CD4-positive, alpha-beta T cell treated with Interleukin-4 for 1 hour (primary cell): Measurements from ENCODE around the gene HSCB.
"Not testable (repeated sequence)": the region's sequence is repeated elsewhere in the genome, so short reads cannot be mapped to it uniquely, and the experiment has no call there.

Source experiments
- DNase-seq, 2 donors: peaks; one replicate each; pipeline ENCODE4 v3.0.0-alpha.2; 2020 to 2022

Gene HSCB

DNA sequence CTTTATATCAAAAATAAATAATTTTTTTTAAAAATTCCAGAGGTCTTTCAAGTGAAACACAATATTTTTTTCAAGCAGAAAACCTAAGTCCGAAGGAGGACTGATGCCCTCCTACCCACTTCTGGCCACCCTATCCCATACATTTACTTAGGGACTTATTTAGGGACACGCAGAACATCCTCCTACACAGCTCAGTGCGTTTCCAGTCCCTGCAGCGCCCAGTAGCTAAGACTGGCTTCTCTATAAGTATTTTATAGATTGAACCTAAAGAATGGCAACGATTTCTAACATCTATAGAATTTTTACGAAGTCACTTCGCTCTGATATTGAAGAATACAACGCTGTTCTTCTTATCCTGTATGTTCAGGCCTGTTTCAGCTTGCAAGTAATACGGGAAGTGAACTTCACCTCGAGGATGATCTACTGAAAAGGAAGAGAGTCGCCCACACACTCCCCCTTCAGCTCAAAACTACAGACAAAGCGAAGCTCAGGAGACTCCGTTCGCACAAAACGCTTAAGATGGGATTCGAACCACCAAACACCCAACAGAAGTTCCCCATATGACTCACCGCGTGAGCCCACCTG lies 547 bp upstream of the HSCB start:
- DNase-seq, result no peak

- DNase-seq, result no peak
These were observed 723 bp downstream of the HSCB start for GRCh38 chr22:28742562-28742962.

GRCh38 chr22:28743852-28744251 lies 2.0 kb downstream of the HSCB start:
- no peak for DNase-seq

DNA sequence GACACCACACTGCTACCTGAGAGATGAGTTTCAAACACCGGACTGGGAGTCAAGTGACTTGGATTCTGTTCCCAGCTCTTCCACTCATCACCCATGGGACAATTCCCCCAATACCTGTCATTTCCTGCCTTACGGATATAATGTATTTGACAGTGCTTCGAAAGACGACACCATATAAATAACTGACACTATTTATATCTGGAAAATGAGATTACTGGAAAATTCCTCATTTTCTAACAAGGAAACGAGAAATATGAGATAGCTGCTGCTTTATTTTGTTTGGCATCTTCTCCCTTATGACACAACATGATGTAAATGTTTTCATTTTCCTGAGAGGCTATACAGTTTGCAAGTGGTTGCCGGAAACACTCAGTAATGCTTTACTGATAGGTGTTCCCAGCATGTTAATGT lies 8.6 kb downstream of the HSCB start:
- DNase-seq, result no peak

DNA sequence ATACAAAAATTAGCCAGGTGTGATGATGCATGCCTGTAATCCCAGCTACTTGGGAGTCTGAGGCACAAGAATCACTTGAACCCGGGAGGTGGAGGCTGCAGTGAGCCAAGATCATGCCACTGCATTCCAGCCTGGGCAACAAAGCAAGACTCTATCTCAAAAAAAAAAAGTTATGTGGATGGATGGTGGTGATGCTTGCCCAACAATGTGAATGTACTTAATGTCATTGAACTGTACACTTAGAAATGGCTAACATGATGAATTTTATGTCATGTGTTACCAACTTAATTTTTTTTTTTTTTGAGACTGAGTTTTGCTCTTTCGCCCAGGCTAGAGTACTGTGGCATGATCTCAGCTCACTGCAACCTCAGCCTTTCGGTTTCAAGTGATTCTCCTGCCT lies 12.7 kb downstream of the HSCB start:
- not testable (repeated sequence) for DNase-seq

GRCh38 chr22:28759861-28760560 lies 18.2 kb downstream of the HSCB start:
- DNase-seq, result no peak

DNA sequence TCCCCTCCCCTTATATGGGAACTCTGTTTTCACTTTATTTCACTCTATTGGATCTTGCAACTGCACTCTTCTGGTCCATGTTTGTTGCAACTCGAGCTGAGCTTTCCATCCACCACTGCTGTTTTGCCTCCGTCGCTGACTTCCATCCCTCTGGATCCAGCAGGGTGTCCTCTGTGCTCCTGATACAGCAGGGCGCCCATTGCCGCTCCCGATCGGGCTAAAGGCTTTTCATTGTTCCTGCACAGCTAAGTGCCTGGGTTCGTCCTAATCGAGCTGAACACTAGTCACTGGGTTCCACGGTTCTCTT lies 19.6 kb downstream of the HSCB start:
- no peak for DNase-seq

DNA sequence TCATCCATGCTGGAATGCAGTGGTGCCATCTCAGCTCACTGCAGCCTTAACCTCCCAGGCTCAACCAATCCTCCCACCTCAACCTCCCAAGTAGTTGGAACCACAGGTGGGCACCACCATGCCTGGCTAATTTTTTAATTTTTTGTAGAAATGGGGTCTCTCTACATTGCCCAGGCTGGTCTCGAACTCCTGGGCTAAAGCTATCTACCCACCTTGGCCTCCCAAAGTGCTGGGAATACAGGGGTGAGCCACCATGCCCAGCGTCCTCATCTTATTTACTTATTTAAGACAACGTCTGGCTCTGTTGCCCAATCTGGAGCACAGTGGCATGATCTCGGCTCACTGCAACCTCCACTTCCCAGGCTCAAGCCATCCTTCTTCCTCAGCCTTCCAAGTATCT lies 20.2 kb downstream of the HSCB start:
- not testable (repeated sequence) for DNase-seq

- no peak for DNase-seq
These were observed 24.8 kb downstream of the HSCB start for GRCh38 chr22:28766628-28767027.

- peak in 1 of 2 donors; percentile 24 for DNase-seq
These were observed 27.0 kb downstream of the HSCB start for GRCh38 chr22:28768701-28769393.

GRCh38 chr22:28769394-28770085 lies 27.7 kb downstream of the HSCB start:
- DNase-seq, result no peak

GRCh38 chr22:28771195-28771791 lies 29.5 kb downstream of the HSCB start:
- DNase-seq, result no peak

DNA sequence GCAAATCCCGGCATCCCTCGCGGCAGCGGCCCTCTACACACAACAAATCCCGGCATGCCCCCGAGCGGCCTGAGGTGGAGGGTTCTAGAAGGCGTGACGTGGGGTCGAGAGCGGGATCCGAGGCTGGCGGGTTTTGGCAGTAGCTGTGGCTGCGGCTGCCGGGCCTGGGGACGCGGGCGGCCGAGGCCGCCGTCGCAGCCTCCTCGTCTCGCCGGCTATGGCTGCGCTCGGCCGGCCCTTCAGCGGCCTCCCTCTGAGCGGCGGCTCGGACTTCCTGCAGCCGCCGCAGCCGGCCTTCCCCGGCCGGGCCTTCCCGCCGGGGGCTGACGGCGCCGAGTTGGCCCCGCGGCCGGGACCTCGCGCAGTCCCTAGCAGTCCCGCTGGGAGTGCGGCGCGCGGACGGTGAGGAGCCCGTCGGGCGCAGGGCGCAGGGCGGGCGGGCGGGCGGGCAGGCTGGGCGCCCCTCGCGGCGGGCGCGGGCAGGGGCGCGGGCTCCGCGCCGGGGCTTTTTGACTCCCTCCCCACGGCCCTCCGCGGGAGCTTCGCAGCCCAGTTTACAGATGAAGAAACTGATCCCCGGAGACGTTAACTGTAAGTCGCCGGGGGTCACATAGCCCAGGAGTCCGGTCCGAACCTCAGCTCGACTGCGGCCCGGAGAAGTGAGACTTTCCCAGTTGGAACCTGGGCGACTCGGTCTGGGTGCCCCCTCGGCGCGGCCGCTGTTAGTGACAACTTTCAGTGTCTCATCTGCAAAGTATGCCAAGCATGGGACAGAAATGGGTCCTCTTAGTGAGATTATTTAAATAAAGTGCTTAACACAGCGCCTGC lies 31.0 kb downstream of the HSCB start, which contains the start of gene CCDC117:
TSS of gene CCDC117 (plus strand) at position 63 of the 828 bp plus-strand sequence. CDS start at position 218, 155 bp downstream.
- peak; percentile 95 to 96 for DNase-seq

DNA sequence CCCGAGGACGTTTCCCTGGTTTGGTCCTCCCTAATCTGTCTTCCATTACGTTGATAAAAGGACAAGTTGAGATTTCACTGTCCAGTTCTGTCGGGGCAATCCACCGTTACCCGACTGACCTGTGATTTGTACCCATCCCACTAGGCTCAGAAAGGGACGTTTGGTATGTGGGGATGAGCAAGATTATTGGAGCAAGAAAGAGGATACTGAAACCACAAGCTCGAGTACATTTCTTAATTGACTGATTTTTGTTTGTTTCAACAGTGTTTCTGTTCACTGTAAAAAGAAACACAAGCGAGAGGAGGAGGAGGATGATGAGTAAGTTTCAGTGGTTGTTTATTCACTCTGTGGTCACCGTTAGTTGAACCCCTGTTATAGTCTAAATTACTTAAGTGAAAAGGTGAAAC lies 31.6 kb downstream of the HSCB start:
- DNase-seq, result peak in 1 of 2 donors; percentile 24

DNA sequence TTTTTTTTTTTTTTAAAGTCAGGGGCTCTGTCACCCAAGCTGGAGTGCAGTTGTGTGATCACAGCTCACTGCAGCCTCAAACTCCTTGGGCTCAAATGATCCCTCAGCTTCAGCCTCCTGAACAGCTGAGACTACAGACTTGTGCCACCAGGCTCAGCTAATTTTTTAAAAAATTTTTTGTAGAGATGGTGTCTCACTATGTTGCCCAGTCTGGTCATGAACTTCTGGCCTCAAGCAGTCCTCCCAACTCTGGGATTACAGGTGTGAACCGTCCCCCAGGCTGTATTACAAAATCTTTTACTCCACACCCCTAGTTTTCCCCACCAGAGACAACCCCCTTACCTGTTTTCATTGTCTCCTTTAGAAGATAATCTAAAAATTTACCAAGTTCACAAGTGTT lies 32.5 kb downstream of the HSCB start:
- no peak for DNase-seq

GRCh38 chr22:28779833-28780232 lies 38.0 kb downstream of the HSCB start:
- no peak for DNase-seq

DNA sequence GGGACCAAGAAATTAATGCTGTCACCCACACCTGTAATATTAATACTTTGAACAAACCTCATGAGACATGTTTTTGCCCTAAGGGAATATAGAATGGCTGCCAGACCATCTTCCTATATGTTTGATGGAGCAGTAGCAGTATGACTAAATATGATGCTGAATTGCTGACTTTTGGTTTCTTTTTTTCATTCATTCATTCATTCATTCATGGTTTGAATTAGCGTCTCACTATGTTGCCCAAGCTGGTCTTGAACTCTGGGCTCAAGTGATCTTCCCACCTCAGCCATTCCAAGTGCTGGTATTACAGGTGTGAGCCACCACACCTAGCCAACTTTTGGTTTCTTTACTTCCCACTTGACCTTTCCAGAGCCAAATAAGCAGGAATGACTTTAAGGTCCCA lies 38.5 kb downstream of the HSCB start:
- DNase-seq, result no peak

GRCh38 chr22:28783786-28784671 lies 42.2 kb downstream of the HSCB start:
- no peak for DNase-seq

- no peak for DNase-seq
These were observed 46.8 kb downstream of the HSCB start for GRCh38 chr22:28788601-28789000.

GRCh38 chr22:28791124-28791523 lies 49.3 kb downstream of the HSCB start:
- DNase-seq, result no peak

GRCh38 chr22:28791841-28792490 lies 50.1 kb downstream of the HSCB start:
- DNase-seq, result no peak
